ENCODE measurements around the gene UBE2B.

DNA sequence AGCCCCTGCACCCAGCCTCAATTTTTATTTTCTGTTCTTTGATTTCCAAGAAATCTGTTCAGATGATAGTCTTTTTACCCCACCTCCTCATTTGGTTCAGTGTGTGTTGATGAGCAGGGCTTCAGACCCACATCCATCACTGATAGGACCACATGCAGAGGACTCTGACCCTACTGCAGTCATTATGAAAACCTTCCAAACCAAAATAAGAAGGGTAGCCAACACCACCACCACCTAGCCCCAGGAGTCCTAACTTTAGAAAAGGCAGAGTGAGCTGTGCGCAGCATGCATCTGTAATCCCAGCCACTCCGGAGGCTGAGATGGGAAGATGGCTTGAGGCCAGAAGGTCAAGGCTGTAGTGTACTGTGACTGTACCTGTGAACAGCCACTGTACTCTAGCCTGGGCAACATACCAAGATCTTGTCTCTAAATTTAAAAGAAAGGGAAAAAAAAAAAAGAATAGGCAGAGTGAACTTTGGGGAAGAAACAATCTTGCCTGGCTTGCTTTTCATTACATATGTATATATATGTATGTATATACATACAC lies 27.3 kb downstream of the UBE2B start:
- TF ChIP-seq POLR2AphosphoS5 (IDR thresholded peaks at IDR 0.05; ENCODE audit: borderline replicate concordance, low read depth, low read length) (no peak), EZH2 (IDR thresholded peaks at IDR 0.05) (no peak), FOXP2 (optimal IDR thresholded peaks at IDR 0.05; ENCODE audit: control extremely low read depth, extremely low read length, insufficient read depth) (no peak)

All from SK-N-MC (cell line).